HL-60 (cell line): ENCODE data around the gene STK32B.

ENCODE experiments used
- CTCF ChIP-seq: IDR thresholded peaks from one replicate; pipeline ENCODE4 v1.5.1; 2011; ENCODE audit warnings: low read length, control low read depth, inconsistent platforms; ENCODE audit not compliant: insufficient read depth
- POLR2AphosphoS5 ChIP-seq: IDR thresholded peaks from 2 replicates; pipeline ENCODE4 v1.6.1; 2012; ENCODE audit warnings: low read depth

GRCh38 chr4:5424901-5425300, 373.6 kb downstream of the STK32B start:
- TF ChIP-seq CTCF, result no peak
- no peak for TF ChIP-seq POLR2AphosphoS5
